GM19193 (cell line): ENCODE measurements around the gene LCE1F.

Experiments used
- POLR2A ChIP-seq: IDR thresholded peaks from 4 replicates; pipeline ENCODE4 v1.6.1; 2011; ENCODE audit not compliant: insufficient read depth, insufficient read length; ENCODE audit errors: extremely low read depth

LCE1F gene

GRCh38 chr1:152774875-152775274 lies at the start of gene LCE1F:
LCE1F (plus strand) TSS chr1:152775140; CDS start chr1:152776372, 1,232 bp downstream.
- no peak for TF ChIP-seq POLR2A

GRCh38 chr1:152725261-152725660 lies 49.7 kb upstream of the LCE1F start:
- TF ChIP-seq POLR2A = no peak

GRCh38 chr1:152728986-152729385 lies 46.0 kb upstream of the LCE1F start:
- TF ChIP-seq POLR2A = no peak

GRCh38 chr1:152735648-152736047 lies 39.3 kb upstream of the LCE1F start:
- no peak for TF ChIP-seq POLR2A

- no peak for TF ChIP-seq POLR2A
Observed at GRCh38 chr1:152737997-152738396, 36.9 kb upstream of the LCE1F start.

- no peak for TF ChIP-seq POLR2A
Observed at GRCh38 chr1:152739841-152740240, 35.1 kb upstream of the LCE1F start.

- no peak for TF ChIP-seq POLR2A
Observed at GRCh38 chr1:152741656-152742055, 33.3 kb upstream of the LCE1F start.

GRCh38 chr1:152743371-152744145 lies 31.4 kb upstream of the LCE1F start:
- TF ChIP-seq POLR2A = no peak

GRCh38 chr1:152745289-152745704 lies 29.6 kb upstream of the LCE1F start:
- no peak for TF ChIP-seq POLR2A

- no peak for TF ChIP-seq POLR2A
Observed at GRCh38 chr1:152745765-152746444, 29.0 kb upstream of the LCE1F start.

GRCh38 chr1:152747831-152748230 lies 27.1 kb upstream of the LCE1F start:
- TF ChIP-seq POLR2A = no peak

- no peak for TF ChIP-seq POLR2A
Observed at GRCh38 chr1:152752225-152752624, 22.7 kb upstream of the LCE1F start.

GRCh38 chr1:152753586-152753985 lies 21.4 kb upstream of the LCE1F start:
- no peak for TF ChIP-seq POLR2A

GRCh38 chr1:152756872-152757271 lies 18.1 kb upstream of the LCE1F start:
- TF ChIP-seq POLR2A = no peak

- no peak for TF ChIP-seq POLR2A
Observed at GRCh38 chr1:152757747-152758146, 17.2 kb upstream of the LCE1F start, which contains the start of gene KPRP. KPRP (plus strand) TSS chr1:152758025; CDS start chr1:152759589, 1,564 bp downstream.

GRCh38 chr1:152758636-152759035 lies 16.3 kb upstream of the LCE1F start:
- no peak for TF ChIP-seq POLR2A
